Measurements from ENCODE around the gene PARVA.

- no peak for TF ChIP-seq POLR2A (IDR thresholded peaks at IDR 0.05; ENCODE audit: extremely low read depth, insufficient read length)
- no peak for TF ChIP-seq CTCF (IDR thresholded peaks at IDR 0.05; ENCODE audit: low read depth, low read length)
- no peak for TF ChIP-seq MAX (IDR thresholded peaks at IDR 0.05; ENCODE audit: low read depth, low read length)
These were observed 183.0 kb downstream of the PARVA start for GRCh38 chr11:12560362-12560761.
